GM18511 (cell line): ENCODE measurements around the gene FUT6.
"Not testable (repeated sequence)": the region's sequence is repeated elsewhere in the genome, so short reads cannot be mapped to it uniquely, and the experiment has no call there.

Experiments used
- ATAC-seq: cut with Tn5 transposase; IDR thresholded peaks from one replicate; pipeline ENCODE4 v1.9.1; 2021; ENCODE audit warnings: mild to moderate bottlenecking, moderate library complexity; ENCODE audit not compliant: unreplicated experiment

The FUT6 gene, protein sequence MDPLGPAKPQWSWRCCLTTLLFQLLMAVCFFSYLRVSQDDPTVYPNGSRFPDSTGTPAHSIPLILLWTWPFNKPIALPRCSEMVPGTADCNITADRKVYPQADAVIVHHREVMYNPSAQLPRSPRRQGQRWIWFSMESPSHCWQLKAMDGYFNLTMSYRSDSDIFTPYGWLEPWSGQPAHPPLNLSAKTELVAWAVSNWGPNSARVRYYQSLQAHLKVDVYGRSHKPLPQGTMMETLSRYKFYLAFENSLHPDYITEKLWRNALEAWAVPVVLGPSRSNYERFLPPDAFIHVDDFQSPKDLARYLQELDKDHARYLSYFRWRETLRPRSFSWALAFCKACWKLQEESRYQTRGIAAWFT

DNA sequence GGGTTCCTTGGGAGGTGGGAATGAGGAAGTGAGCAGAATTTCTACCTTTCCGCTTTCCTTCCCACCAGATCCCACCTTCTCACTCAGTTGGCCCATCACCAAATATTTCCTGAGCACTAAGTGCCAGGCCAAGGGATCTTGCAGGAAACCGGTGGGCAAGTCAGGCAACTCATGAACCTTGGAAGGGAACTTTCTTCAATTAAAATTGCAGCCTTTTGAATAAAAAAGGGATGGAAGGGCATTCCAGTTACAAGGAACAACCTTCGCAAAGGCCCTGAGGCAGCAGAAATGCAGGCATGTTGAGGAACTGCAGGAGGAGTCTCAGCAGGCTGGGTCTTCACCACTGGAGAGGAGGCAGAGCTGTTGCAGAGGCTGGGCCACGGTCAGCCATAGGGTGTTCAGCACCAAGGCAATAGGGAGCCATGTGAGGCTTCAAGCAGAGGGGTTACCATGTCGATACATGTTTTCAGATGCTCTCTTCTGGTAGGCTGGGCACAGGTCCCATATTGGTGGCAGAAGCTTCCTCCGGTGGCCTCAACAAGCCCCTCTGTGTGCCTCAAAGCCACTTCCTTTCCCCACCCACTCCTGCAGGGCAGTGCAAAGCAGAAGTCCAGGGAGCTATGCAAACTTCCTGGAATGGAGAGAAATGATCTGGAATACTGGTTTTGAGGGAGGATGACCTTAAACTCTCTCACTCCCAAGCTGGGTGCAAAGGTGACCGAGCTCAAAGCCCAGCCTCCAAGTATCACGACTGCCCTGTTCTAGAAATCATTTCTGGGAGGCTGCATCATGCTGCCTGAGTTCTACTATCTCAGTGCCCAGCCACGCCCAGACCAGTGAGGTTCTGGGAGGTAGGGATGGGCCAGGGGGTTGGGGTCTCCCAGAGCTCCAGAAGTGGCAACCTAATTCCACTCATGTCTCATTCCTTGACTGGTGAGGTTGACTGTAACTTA is at the start of gene FUT6:
Gene FUT6 (minus strand): TSS at position 638 of the 953 bp plus-strand sequence. CDS start 7,135 bp downstream, outside the sequence.
- ATAC-seq, result no peak

DNA sequence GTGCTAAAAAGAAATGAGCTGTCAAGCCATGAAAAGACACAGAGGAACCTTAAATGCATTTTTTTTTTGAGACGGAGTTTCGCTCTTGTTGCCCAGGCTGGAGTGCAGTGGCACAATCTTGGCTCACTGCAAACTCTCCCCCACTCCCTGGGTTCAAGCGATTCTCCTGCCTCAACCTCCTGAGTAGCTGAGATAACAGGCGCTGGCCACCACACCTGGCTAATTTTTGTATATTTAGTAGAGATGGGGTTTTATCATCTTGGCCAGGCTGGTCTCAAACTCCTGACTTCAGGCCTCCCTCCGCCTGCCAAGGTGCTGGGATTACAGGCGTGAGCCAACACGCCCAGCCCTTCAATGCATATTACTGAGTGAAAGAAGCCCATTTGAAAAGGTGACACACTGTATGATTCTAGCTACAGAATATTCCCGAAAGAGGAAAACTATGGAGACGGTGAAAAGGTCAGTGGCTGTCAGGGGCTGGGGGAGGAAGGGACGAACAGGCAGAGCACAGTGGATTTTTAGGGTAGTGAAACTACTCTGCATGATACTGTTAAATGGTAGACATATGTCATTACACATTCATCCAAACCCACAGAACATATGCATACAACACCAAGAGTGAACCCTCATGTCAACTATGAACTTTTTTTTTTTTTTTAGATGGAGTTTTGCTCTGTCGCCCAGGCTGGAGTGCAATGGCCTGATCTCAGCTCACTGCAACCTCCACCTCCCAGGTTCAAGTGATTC is 44.7 kb upstream of the FUT6 start:
- not testable (repeated sequence) for ATAC-seq

DNA sequence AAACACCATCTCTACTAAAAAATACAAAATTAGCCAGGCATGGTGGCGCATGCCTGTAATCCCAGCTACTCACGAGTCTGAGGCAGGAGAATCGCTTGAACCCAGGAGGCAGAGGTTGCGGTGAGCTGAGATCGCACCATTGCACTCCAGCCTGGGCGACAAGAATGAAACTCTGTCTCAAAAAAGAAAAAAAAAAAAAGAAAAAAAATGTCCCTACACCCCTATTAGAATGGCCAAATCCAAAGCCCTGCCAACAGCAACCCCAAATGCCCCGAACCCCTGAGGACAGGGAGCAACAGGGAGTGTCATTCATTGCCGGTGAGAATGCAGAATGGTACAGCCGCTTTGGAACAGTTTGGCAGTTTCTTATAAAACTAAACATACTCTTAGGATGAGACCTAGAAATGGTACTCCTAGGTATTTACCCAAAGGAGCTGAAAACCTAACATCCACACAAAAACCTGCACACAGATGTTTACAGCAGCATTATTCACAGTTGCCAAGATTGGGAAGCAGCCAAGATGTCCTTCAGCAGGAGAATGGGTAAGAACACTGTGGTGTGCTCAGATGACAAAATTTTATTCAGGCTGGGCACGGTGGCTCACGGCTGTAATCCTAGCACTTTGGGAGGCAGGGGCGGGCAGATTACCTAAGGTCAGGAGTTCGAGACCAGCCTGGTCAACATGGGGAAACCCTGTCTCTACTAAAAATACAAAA is 43.8 kb upstream of the FUT6 start:
- not testable (repeated sequence) for ATAC-seq

DNA sequence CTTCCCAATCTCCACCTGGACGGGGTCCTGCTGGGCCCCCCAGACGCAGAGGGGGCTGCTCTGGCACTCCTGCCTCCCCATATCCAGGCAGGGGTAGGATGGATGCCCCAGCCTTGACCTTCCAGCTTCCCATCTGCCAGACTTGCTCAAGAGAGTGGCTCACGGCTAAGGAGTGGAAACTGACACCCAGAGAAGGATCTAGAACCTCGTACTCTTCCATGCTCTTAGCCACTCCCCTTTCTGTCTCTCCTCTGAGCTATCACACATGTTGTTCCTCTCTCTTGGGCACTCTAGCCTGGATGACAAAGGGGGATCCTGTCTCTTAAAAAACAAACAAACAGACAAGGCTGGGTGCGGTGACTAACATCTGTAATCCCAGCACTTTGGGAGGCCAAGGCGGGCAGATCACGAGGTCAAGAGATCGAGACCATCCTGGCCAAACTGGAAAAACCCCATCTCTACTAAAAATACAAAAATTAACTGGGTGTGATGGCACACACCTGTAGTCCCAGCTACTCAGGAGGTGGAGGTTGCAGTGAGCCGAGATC is 43.0 kb upstream of the FUT6 start:
- ATAC-seq, result no peak

DNA sequence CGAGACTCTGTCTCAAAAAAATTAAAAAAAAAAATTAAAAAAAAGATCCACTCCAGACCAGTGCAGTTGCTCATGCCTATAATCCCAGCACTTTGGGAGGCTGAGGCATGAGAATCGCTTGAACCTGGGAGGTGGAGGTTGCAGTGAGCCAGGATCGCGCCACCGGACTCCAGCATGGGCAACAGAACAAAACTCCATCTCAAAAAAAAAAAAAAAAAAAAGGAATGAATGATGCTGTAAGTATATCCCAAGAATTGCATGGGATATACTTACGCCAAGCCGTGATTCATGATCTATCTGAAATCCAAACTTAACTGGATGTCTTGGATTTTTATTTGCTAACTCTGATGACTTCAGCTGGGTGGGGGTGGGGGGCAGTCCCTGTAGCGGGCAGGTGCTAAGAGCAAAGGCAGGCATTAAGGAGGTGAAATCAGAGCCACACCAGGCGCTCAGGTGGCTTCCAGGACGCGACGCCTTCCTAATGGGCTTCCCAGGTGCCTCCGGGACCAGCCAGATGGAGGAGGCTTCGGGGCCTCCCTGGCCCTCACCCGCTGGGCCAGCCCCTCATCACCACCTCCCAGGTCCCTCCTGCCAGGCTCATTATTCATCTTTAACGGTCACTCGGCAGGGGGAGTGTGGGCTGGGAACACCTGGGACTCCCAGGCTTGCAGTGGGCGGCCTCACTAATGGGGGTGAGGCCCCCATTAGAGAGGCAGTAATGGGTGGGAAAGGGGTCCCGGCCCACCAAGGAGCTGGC is 42.2 kb upstream of the FUT6 start:
- no peak for ATAC-seq

DNA sequence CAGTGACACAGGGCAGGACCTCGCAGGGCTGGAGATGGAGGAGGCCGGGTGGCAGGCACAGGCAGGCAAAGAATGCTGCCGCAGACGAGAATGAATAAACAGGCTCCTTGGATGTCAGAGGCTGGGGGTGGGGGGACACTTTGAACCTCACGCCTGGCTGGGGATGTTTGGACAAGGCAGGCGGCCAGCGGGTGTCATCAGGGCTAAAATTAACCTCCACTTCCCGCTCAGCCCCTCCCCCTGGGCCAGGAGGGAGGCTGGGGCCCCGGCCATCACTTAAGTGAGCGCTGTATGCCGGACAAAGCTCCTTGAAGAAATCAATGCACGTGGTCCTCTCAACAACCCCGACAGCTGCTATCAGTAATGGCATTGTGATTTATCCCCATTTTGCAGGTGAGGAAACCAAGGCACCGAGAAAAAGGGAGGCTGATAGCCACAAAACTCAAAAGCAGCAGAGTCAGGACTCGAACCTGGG is 41.1 kb upstream of the FUT6 start:
- ATAC-seq, result no peak

DNA sequence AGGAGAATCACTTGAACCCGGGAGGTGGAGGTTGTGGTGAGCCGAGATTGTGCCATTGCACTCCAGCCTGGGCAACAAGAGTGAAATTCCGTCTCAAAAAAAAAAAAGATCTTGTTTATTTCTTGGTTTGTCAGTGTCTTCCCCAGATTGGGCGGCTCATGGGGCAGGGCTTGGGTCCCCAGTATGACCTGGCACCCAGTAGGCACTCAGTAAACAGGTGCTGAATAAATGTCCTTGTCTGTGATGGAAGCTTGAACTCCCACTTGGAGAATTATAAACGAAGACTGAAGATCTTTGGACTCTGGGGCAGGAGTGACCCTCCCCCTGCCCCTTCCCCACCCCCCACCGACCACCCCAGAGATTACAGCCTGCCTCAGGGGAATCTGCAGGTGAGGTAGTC is 40.7 kb upstream of the FUT6 start:
- no peak for ATAC-seq

DNA sequence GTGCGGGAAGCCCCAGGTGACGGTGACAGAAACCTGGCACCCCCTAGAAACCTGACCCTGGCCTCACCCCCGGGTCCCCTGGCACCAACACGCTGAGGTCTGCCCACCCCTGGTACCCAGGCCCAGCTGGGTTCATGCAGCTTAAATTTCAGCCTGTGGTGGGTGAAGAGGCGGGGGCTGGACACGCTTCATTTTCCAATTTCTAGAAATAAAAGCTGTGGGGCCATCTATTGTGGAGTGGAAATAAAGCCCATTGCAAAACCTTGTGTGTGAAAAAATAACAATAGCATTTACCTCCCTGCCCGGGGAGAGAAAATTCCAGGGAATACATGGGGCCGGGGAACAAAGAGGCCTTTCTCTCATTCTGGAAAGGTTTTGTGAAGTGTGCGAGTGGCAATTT is 38.4 kb upstream of the FUT6 start:
- ATAC-seq, result no peak

DNA sequence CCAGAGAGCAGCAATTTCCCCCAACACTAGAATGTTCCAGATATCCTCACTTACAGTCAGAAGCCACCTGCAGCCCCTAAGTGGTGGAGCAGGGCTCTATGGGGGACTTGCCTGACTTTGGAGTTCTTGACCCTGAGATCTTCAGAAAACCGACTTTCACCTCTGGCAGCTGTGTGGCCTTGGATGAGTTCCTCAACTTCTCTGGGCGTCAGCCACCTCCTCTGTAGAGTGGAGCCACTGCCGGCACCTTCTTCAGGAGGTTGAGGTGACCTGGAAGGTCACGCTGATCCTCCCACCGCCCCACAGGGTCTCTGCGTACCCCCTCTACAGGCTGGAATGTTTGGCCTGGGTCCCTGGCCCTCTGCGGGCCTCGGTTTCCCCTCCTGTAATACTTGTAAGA is 37.9 kb upstream of the FUT6 start:
- no peak for ATAC-seq

DNA sequence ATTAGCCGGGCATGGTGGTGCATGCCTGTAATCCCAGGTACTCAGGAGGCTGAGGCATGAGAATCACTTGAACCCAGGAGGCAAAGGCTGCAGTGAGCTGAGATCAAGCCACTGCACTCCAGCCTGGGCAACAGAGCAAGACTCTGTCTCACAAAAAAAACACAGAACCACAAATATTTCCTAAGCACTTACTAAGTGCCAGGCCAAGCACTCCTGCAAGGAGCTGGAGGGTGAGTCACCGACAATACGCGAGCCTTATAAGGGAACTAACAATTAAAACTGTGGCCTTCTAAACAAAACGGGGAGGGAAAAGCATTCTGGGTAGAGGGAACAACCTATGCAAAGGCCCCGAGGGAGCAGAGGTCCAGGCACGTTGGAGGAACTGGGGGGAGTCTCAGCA is 35.0 kb upstream of the FUT6 start:
- not testable (repeated sequence) for ATAC-seq

DNA sequence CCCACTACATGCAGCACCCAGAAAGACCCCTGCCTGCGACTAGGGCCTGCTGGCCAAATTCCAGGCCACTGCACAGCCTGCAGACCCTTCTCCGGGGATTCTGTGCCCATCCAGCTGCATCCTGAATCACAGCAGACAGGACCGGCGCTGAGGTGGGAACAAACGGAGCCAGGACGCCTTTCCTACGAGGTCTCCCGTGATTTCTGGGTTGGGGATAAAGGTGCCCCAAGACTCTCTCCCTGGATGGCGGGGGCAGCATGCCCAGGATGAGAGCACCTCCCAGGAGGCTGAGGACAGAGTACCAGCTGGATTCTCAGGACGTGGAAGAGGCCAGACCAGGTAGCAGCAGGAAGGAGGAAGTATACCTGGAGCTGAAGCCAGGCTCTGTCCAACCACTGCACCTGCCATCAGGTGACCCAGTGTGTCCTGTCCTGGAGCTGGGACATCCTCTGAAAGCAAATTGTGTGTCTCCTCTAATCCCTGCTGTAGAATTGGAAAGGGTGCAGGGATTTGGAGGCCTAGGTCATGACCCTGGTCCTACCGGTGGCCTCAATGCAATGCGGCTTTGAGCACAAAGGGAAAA is 34.2 kb upstream of the FUT6 start:
- ATAC-seq, result no peak

DNA sequence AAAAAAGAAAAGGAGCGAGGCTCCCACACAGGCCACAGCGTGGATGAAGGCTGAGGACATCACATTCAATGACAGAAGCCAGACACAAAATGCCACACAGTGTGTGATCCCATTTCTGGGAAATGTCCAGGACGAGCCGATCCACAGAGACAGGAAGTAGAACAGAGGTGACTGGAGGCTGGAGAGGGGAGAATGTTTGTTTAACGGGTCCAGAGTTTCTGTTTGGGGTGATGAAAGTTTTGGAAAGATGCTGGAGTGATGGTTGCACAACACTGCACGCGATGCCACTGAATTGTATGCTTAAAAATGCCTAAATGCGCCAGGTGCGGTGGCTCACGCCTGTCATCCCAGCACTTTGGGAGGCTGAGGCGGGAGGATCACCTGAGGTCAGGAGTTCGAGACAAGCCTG is 31.5 kb upstream of the FUT6 start:
- no peak for ATAC-seq

DNA sequence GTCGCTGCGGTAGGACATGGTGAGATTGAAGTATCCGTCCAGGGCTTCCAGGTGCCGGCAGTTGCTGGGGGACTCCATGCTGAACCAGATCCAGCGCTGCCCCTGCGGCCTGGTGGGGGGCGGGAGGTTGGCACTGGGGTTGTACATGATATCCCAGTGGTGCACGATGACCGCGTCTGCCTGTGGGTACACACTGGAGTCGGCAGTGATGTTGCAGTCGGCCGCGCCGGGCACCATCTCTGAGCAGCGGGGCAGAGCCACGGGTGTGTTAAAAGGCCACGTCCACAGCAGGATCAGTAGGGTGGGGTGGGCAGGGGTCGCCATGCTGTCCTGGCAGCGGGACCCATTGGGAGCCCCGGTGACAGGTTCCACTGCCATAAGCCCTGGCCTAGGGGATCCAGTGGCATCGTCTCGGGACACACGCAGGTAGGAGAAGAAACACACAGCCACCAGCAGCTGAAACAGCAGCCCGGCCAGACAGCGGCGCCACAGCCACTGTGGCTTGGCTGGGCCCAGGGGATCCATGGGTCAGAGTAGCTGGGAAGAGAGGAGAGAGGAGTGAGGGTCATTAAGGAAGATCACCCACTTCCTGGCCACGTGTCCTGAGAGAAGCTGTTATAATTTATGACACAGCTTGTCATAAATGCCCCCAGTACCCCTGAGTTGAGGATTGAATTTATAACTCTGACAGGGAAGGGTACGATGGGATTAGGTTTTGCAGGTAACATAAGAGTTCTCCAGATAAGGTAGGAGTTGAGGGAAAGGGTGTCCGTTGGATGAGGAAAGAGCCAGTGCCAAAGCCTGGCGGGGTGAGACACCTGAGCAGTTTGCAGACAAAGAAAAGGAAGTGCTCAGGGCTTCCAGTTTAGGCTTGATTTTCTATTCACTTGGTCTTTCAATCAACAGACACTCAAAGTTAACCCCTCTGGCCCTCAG is 28.0 kb upstream of the FUT6 start:
- no peak for ATAC-seq

DNA sequence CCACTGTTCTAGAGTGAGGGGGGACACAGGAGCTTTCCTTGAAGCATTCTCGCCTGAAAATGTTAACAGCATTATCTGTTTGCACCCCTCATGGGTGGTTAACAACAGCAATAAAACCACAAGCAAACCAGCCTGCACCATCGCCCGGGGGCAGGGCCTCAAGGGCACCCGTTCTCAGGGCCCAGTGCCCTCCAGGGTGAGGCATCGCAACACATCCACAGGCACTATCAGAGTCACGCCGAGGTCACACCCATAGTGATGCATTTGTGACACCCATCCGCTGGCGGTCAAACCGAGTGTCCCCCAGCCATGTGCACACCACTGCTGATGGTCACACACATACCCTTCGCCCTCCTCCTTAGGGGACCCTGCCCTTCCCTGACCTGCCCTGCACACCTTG is 26.3 kb upstream of the FUT6 start:
- no peak for ATAC-seq

DNA sequence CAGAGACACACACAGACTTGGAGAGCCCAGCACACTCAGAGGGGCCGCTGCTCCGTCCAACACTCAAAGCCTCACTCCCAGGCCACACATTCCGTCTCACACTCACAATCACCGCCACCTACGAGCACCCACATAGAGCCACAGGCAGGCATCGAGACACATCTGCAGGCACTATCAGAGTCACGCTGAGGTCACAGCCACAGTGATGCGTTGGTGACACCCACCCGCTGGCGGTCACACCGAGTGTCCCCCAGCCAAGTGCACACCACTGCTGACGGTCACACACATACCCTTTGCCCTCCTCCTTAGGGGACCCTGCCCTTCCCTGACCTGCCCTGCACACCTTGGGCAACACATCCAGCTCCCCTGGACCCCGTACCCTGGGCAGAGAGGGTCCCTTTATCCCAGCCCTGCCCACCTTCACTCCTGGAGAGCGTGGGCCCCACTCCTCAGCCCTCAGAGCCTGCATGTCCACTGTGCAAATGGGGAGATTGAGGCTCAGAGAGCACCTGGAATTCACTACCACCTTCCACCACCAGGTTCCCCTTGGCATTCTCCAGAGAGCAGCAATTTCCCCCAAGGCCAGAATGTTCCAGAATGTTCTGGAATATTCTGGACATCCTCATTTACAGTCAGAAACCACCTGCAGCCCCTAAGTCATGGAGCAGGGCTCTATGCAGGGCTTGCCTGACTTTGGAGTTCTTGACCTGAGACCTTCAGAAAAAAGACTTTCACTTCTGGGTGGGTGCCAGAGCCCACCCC is 25.4 kb upstream of the FUT6 start:
- ATAC-seq, result no peak

DNA sequence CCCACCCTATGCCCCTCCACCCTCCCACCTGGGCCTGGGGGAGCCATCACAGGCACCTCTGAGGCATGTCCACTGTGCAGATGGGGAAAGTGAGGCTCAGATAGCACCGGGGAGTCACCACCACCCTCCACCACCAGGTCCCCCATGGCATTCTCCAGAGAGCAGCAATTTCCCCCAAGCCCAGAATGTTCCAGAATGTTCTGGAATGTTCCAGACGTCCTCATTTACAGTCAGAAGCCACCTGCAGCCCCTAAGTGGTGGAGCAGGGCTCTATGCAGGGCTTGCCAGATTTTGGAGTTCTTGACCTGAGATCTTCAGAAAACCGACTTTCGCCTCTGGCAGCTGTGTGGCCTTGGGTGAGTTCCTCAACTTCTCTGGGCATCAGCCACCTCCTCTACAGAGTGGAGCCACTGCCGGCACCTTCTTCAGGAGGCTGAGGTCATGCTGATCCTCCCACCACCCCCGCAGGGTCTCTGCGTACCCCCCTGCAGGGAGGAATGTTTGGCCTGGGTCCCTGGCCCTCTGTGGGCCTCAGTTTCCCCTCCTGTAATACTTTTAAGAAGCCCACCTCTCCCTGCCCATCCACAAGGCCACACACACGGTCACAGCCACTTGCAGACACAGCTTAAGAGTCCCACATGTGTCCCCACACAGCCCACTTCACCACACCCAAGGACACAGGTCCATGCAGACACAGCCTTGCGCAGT is 24.7 kb upstream of the FUT6 start:
- no peak for ATAC-seq
